ENCODE data around the gene KCNIP4. TPM values are rescaled to one million over a fixed set of nuclear protein-coding genes. Genes with fewer than 3 reads are reported as not detected.

Gene KCNIP4
- total and polyA plus RNA-seq, 2 of the 8 experiments (the other 6 are each of a cell fraction or from before 2014, with no cell fraction given), result 0.06 TPM; not detected in 1

DNA sequence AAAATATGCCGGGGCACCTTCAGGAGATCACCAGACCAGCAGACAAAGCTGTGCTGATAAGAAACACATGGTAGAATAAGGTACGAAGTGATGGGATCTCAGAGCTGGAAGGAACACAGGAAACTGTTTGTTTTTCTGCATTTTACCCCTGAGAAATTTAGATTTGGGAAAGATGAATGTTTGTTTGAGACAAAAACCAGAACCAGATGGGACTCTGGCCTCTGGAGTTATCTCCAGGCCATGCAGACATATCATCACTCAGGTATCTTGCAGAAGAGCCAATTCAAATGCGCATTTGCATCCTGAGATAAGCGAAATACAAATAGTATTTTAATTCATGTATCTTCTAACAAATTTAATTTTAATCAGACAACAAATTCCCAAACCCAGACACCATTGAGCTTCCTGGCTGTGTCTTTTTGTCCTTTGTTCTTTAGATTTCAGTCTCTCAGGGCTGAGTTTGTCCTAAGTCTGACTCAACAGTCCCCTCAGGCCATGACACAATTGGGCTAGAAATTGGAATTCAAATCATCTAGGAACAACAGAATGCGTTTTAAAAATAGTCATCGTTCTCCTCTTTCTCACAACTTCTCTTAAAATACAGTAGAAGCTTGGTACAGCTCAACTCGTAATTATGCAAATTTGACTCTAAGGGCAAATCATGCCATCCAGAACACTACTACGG lies 1089.3 kb downstream of the KCNIP4 start:
- Histone ChIP-seq H2BK20ac (ENCODE audit: low read length) (no peak overlapping the region), H2AK5ac (ENCODE audit: low read depth, low read length) (no peak overlapping the region), H4K8ac (ENCODE audit: extremely low read depth, insufficient read depth, low read length) (no peak overlapping the region), H3K9me3 (ENCODE audit: insufficient read depth in 2 of 2, low read depth in 1 of 2, low read length in 1 of 2) (no peaks in the 10 kb centered on the region), H3K4me1 (replicated peaks in 1 of 4; ENCODE audit: control insufficient read depth in 3 of 4, insufficient read depth in 4 of 4, low read length in 3 of 4) (no peaks in the 10 kb centered on the region), H2AFZ (ENCODE audit: low read length) (no peak overlapping the region), H3K79me1 (ENCODE audit: low read depth, low read length) (no peaks in the 10 kb centered on the region), H3K79me2 (ENCODE audit: control insufficient read depth in 1 of 2, insufficient read depth in 2 of 2, low read length in 2 of 2) (no peaks in the 10 kb centered on the region), H3K14ac (ENCODE audit: insufficient read length) (no peak overlapping the region), H3K27me3 (replicated peaks in 1 of 4; ENCODE audit: control insufficient read depth in 3 of 4, extremely low read depth in 1 of 4, insufficient read depth in 3 of 4, low read length in 3 of 4) (no peaks in the 10 kb centered on the region), H3K4me3 (ENCODE audit: extremely low read depth in 1 of 4, insufficient read depth in 2 of 4, low read depth in 3 of 4, low read length in 4 of 4) (no peak overlapping the region), H3K9ac (replicated peaks in 1 of 4; ENCODE audit: extremely low read depth in 1 of 4, low read depth in 3 of 4, low read length in 3 of 4) (no peak overlapping the region), H4K5ac (ENCODE audit: insufficient read length, low read depth, low read length) (no peak overlapping the region), H3K56ac (replicated peaks; ENCODE audit: insufficient read length, low read depth, low read length) (no peak overlapping the region), H3K4ac (replicated peaks; ENCODE audit: insufficient read length, low read depth, low read length) (no peak overlapping the region), H2BK120ac (replicated peaks; ENCODE audit: low read depth, low read length) (no peak overlapping the region), H3K27ac (ENCODE audit: low read depth, low read length) (no peak overlapping the region), H3K18ac (ENCODE audit: extremely low read depth, low read length) (no peak overlapping the region), H2BK12ac (ENCODE audit: low read depth, low read length) (no peak overlapping the region), H3K23me2 (ENCODE audit: low read depth, low read length) (no peaks in the 10 kb centered on the region), H3K23ac (ENCODE audit: insufficient read length) (no peak overlapping the region), H2BK15ac (ENCODE audit: low read length) (no peak overlapping the region), H2BK5ac (ENCODE audit: low read depth, low read length) (no peak overlapping the region), H3K4me2 (ENCODE audit: insufficient read depth in 1 of 2, low read depth in 2 of 2, low read length in 2 of 2) (no peak overlapping the region), H4K91ac (replicated peaks; ENCODE audit: insufficient read length, low read length) (no peak overlapping the region), H4K20me1 (replicated peaks in 1 of 2; ENCODE audit: control insufficient read depth in 1 of 2, insufficient read depth in 2 of 2, low read length in 2 of 2) (no peaks in the 10 kb centered on the region), H3K36me3 (ENCODE audit: control insufficient read depth in 2 of 4, insufficient read depth in 4 of 4, low read length in 3 of 4) (no peaks in the 10 kb centered on the region)
- WGBS, 2 experiments (ENCODE audit: extremely low coverage in 1 of 2, insufficient coverage in 1 of 2, insufficient read length in 1 of 2, insufficient replicate concordance in 2 of 2, low coverage in 1 of 2, low lambda C conversion rate in 2 of 2, missing lambda C conversion rate in 1 of 2), result 91% methylated on average over 8 of the region's 8 CpGs; no CpG with 5 or more reads in 1 of the 2 experiments
- CTCF ChIA-PET (ENCODE audit: partially characterized antibody), result interaction anchor here (1.5 kb wide), 1 partner anchor 86 kb away, joined by 3 read pairs; no protein-coding TSS in a partner anchor
- no peak for FAIRE-seq
- POLR2A ChIA-PET (ENCODE audit: partially characterized antibody), result no interaction called here
- no peak for DNase-seq (ENCODE audit: low read depth in 1 of 2, low spot score in 2 of 2)
- TF ChIP-seq RAD21 (IDR thresholded peaks at IDR 0.05 in 1 of 2, conservative IDR thresholded peaks at IDR 0.05 in 1 of 2; ENCODE audit: low read depth in 2 of 2, low read length in 2 of 2), result no peak
- TF ChIP-seq CHD1 (IDR thresholded peaks at IDR 0.05; ENCODE audit: low read depth, low read length), result no peak
- no peak for TF ChIP-seq SAP30 (IDR thresholded peaks at IDR 0.05; ENCODE audit: insufficient read depth, insufficient replicate concordance, low read length)
- no peak for TF ChIP-seq POU5F1 (IDR thresholded peaks at IDR 0.05; ENCODE audit: low read depth, low read length)
- no peak for TF ChIP-seq JUND (IDR thresholded peaks at IDR 0.05; ENCODE audit: low read length)
- no peak for TF ChIP-seq SUZ12 (IDR thresholded peaks at IDR 0.05; ENCODE audit: low read length)
- no peak for TF ChIP-seq TAF1 (IDR thresholded peaks at IDR 0.05; ENCODE audit: low read depth, low read length)
- no peak for TF ChIP-seq SRF (IDR thresholded peaks at IDR 0.05; ENCODE audit: low read depth, low read length)
- TF ChIP-seq KDM5A (IDR thresholded peaks at IDR 0.05; ENCODE audit: low read length), result no peak
- no peak for TF ChIP-seq GTF2F1 (IDR thresholded peaks at IDR 0.05; ENCODE audit: borderline replicate concordance, low read depth, low read length)
- no peak for TF ChIP-seq RNF2 (IDR thresholded peaks at IDR 0.05; ENCODE audit: borderline replicate concordance, low read depth, low read length, missing control alignments, poor library complexity, severe bottlenecking)
- TF ChIP-seq KDM4A (IDR thresholded peaks at IDR 0.05; ENCODE audit: low read depth, low read length, severe bottlenecking), result no peak
- TF ChIP-seq PHF8 (conservative IDR thresholded peaks at IDR 0.05; ENCODE audit: low read depth, low read length), result no peak

All from H1 (cell line).